Testis (tissue), 3 donors: ENCODE results near the gene OTX1. TPM values are rescaled to one million over a fixed set of nuclear protein-coding genes. Genes with fewer than 3 reads are reported as not detected.

Source experiments
- DNase-seq: peaks from one replicate; pipeline ENCODE4 v3.0.0-alpha.2; 2019
- H3K27ac ChIP-seq, 2 donors: fragments of 200-600 bp; sonication (generic); one replicate each; pipeline ENCODE4 v1.5.1; 2019
- H3K27me3 ChIP-seq: fragments of 200-600 bp; sonication (generic); one replicate; pipeline ENCODE4 v1.5.1; 2019
- H3K36me3 ChIP-seq: fragments of 200-600 bp; sonication (generic); one replicate; pipeline ENCODE4 v1.5.1; 2017; ENCODE audit warnings: low read depth; ENCODE audit errors: missing control alignments
- H3K4me1 ChIP-seq: fragments of 200-600 bp; sonication (generic); one replicate; pipeline ENCODE4 v1.5.1; 2019
- H3K4me3 ChIP-seq, 2 donors: fragments of 200-600 bp; sonication (generic); one replicate each; pipeline ENCODE4 v1.5.1; 2017 to 2019
- H3K9me3 ChIP-seq: fragments of 200-600 bp; sonication (generic); one replicate; pipeline ENCODE4 v1.5.1; 2017
- CTCF ChIP-seq, 3 experiments: fragments of 450-650 bp in 2 of 3; fragments of 200-600 bp in 1 of 3; sonication (generic) in 1 of 3; IDR thresholded peaks; one replicate each; pipeline ENCODE4 v1.5.1; 2016 to 2019; ENCODE audit warnings: antibody characterized with exemption in 3 of 3, mild to moderate bottlenecking in 2 of 3, moderate library complexity in 1 of 3
- POLR2A ChIP-seq: fragments of 450-650 bp; IDR thresholded peaks from one replicate; pipeline ENCODE4 v1.6.1; 2017; ENCODE audit warnings: antibody characterized with exemption, mild to moderate bottlenecking, moderate library complexity
- WGBS, 2 donors: methylation state at CpG; one replicate each; pipeline ENCODE4 v1.1.5; 2018; 5-methylcytosine and 5-hydroxymethylcytosine counted together
- intact Hi-C: fragments of 100-400 bp; cut with DNase I; formaldehyde crosslinking; loops from one replicate; pipeline ENCODE4 v1.15.1; 2023; ENCODE audit warnings: low total_unique reads
- polyA plus RNA-seq: library from polyadenylated mRNA; stranded (reverse); fragments of 350-450 nt; fragmentation: Illumina TruSeq; extraction: RNeasy Lipid Tissue Mini Kit (QIAGEN cat#74804); gene quantifications from one replicate; pipeline ENCODE4 v1.2.3, GENCODE V29; 2014; ENCODE audit warnings: low read depth, low replicate concordance; ENCODE audit not compliant: insufficient read depth
- total RNA-seq, 2 donors: library from RNA; depleted of rRNA; stranded (reverse); fragments of >200 nt; gene quantifications; one replicate each; pipeline ENCODE4 v1.2.3, GENCODE V29; 2016

Gene OTX1
- total and polyA plus RNA-seq, 3 donors from 2014 or later: 0.36 to 0.56 (median 0.39) TPM

GRCh38 chr2:63099032-63099431 is 48.4 kb downstream of the OTX1 start:
- intact Hi-C loops: no loop called here
- H3K9me3 ChIP-seq: no peaks in the 10 kb centered on the region
- DNase-seq: no peak
- H3K4me3 ChIP-seq: no peak overlapping the region
- WGBS, 2 donors: 72 to 85% methylated on average over 1 of the region's 1 CpG
- no peaks in the 10 kb centered on the region for H3K27me3 ChIP-seq
- no peak for TF ChIP-seq CTCF (IDR thresholded peaks at IDR 0.05)
- TF ChIP-seq POLR2A: no peak
- no peaks in the 10 kb centered on the region for H3K36me3 ChIP-seq
- H3K4me1 ChIP-seq: no peaks in the 10 kb centered on the region
- H3K27ac ChIP-seq: no peak overlapping the region

- Histone ChIP-seq H3K9me3 (no peaks in the 10 kb centered on the region), H3K27ac (no peak overlapping the region), H3K27me3 (no peaks in the 10 kb centered on the region), H3K36me3 (no peaks in the 10 kb centered on the region), H3K4me3 (no peak overlapping the region), H3K4me1 (no peaks in the 10 kb centered on the region)
- intact Hi-C loops: no loop called here
- DNase-seq: no peak
- WGBS, 2 donors: 85 to 88% methylated on average over 2 of the region's 2 CpGs
- TF ChIP-seq CTCF (IDR thresholded peaks at IDR 0.05) (no peak), POLR2A (no peak)
These were observed 51.3 kb downstream of the OTX1 start for GRCh38 chr2:63101954-63102353.

GRCh38 chr2:63104482-63104881 is 53.9 kb downstream of the OTX1 start:
- Histone ChIP-seq H3K4me3 (no peak overlapping the region), H3K36me3 (no peaks in the 10 kb centered on the region), H3K4me1 (no peaks in the 10 kb centered on the region), H3K9me3 (no peaks in the 10 kb centered on the region), H3K27me3 (no peaks in the 10 kb centered on the region), H3K27ac (no peak overlapping the region)
- TF ChIP-seq POLR2A (no peak), CTCF (IDR thresholded peaks at IDR 0.05) (no peak)
- 97 to 100% methylated on average over 1 of the region's 1 CpG for WGBS, 2 donors
- intact Hi-C loops: no loop called here
- DNase-seq: no peak
